ENCODE data around the gene KCNQ1.

DNA sequence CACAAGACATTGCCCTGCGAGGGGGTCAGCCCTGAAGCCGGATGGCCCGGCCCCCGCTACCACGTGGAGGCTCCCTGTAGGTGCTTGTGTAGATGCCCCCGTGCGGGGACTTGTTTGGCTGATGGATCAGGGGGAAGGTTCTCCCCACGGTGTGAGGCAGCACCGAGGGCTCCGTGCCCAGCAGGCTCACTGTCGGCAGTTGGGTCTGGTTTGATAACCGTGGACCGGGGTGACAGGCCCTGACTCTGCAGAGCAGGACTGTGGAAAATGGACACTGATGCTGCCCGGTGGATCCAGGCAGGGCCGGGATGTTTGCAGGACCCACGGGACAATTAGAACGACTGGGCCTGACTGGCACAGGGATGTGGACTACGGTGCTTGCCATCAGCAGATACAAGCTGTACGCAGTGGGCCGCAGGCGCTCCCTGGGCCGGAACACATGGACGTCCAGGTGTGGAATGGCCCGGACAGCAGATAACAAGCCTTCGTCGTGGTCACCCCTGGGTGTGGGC lies 19.0 kb downstream of the KCNQ1 start:
- TF ChIP-seq POLR2AphosphoS5 (IDR thresholded peaks at IDR 0.05; ENCODE audit: low read depth, low read length) (no peak), POLR2A (IDR thresholded peaks at IDR 0.05; ENCODE audit: low read depth, low read length) (no peak), TAF1 (IDR thresholded peaks at IDR 0.05; ENCODE audit: low read depth, low read length) (no peak), SPI1 (IDR thresholded peaks at IDR 0.05; ENCODE audit: low read depth, low read length) (no peak)

Data from GM12891 (cell line).